Astrocyte of the spinal cord (primary cell): Measurements from ENCODE around the gene PTBP2.
A peak's percentile ranks its signal among the peaks of the same experiment; 100 is the strongest.

Experiments used
- DNase-seq: peaks from one replicate; pipeline ENCODE4 v3.0.0; 2011; ENCODE audit warnings: low read depth, low spot score
- H3K4me3 ChIP-seq: 2 replicates; pipeline ENCODE4 v1.5.1; 2011; ENCODE audit warnings: low read depth, mild to moderate bottlenecking, low read length, moderate library complexity
- CTCF ChIP-seq: IDR thresholded peaks from 2 replicates; pipeline ENCODE4 v1.5.1; 2012; ENCODE audit warnings: low read depth, mild to moderate bottlenecking, low read length, inconsistent platforms
- in situ Hi-C: cut with HindIII; loops from 2 replicates; pipeline ENCODE4 v1.10.0; 2017; ENCODE audit warnings: low sequenced_read_pairs

Gene PTBP2

GRCh38 chr1:96721416-96722160 lies at the start of gene PTBP2:
Gene PTBP2, plus strand, starts transcription at chr1:96721784. Its CDS starts 81 bp downstream, at chr1:96721865.
- no peak for TF ChIP-seq CTCF
- peak within 1 kb of the TSS; percentile 98 for H3K4me3 ChIP-seq
- in situ Hi-C loops = no loop called here
- peak; percentile 78 for DNase-seq

GRCh38 chr1:96674915-96675314 lies 46.7 kb upstream of the PTBP2 start:
- DNase-seq = no peak
- no peak for TF ChIP-seq CTCF
- no peak overlapping the region for H3K4me3 ChIP-seq
- in situ Hi-C loops = no loop called here

- TF ChIP-seq CTCF = no peak
These were observed 39.5 kb upstream of the PTBP2 start for GRCh38 chr1:96682056-96682455.

GRCh38 chr1:96683931-96684330 lies 37.7 kb upstream of the PTBP2 start:
- TF ChIP-seq CTCF = no peak
- H3K4me3 ChIP-seq = no peak overlapping the region
- no peak for DNase-seq
- in situ Hi-C loops = no loop called here

More at GRCh38 chr1:96682056-96682455, 39.5 kb upstream of the PTBP2 start:
- no peak for DNase-seq
- H3K4me3 ChIP-seq = no peak overlapping the region
- in situ Hi-C loops = no loop called here

- no peak for TF ChIP-seq CTCF
- in situ Hi-C loops = no loop called here
- no peak for DNase-seq
- no peak overlapping the region for H3K4me3 ChIP-seq
These were observed 36.8 kb upstream of the PTBP2 start for GRCh38 chr1:96684744-96685143.

- H3K4me3 ChIP-seq = no peak overlapping the region
- TF ChIP-seq CTCF = no peak
- no peak for DNase-seq
- in situ Hi-C loops = no loop called here
These were observed 32.8 kb upstream of the PTBP2 start for GRCh38 chr1:96688767-96689166.
